Measurements from ENCODE around the gene TPST1.

The TPST1 gene

DNA sequence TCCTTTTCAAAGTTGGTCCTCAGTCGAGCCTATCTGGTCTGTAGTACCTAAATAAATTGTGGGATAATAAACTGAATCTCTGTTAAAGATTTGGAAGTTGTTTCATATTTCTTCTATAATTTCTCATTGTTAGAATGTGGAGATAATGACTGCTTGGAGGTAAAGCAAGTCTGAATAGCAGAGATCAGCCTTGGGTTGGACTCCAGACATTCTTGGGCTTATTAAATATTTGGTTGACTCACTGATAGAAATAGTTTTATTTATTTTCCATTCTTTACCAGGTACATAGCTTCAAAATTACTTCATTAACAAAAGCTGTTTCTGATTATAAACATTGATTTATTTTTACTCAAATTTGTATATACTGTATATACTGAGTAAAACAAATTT lies 34.3 kb downstream of the TPST1 start:
- no peak for DNase-seq

DNA sequence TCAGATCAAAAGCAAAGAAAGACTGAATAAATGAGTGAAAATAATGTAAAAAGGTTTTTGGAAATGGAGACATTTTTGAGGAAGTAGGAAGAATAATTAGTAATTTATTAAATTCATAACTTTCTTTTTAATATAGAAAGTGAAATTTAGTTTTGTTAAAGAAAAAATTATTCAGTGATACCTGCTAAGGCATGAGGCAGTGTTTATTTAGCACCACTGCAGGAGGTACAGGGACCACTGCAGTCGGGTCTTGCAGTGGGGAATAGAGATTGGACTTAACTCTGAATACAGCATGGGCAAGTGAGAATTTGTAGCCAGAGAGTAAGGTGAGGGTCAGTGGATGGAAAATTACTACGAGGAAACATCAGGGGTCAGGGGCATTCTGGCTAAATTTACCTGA lies 39.9 kb downstream of the TPST1 start:
- no peak for DNase-seq

DNA sequence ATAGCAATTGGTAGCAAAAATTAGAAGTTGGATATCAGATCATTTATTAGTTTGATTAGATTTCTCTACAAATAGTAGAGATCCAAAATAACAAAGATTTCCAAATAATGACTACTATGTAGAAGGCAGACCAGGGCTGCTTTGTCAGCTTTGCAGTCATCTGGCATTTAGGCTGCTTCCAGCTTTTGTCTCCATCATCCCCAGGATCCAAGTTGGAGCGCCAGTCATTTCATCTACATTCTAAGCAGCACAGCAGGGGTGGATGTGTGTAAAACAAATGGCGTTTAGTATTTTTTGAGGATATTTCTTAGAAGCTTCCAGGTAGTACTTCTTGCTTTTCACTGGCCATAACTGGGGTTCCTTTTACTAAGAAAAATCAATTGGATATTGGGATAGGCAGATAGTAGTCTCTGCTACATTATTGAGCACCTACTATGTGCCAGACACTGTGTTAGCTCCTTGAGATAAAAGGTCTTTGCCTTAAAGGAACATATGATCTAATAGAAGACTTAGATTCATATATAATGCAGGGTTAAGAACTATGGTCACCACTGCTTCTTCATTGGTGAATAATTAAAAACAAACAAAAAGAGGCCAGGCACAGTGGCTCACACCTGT lies 41.5 kb downstream of the TPST1 start:
- no peak for DNase-seq

DNA sequence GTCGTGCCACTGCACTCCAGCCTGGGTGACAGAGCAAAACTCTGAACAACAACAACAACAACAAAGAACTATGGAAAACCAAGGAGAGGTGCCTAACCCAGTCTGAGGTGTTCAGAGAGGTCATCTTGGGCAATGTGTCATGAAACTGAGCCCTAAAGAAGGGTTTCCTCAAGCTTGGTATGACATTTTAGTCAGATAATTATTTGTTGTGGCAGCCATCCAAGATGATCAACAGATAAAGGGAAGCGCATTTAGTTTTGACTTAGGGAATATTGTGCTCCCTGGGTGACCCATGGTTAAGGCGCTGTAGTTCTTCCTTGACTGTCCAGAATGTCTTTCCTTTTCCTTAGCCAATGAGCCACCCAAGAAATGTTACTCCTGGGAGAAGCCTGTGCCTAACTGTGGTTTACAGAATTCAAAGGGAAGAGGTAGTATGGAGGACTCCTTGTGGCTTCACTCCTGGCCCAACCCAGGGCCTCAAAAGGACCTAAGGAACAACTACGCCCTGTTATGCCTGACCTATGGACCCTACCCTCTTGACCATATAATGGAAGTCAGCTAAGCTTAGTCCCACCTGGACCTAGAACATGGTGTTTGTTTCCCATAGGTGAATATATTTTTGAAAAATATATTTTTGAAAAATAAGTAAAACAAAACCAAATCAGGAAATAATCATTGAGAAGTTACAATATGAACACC lies 42.4 kb downstream of the TPST1 start:
- no peak for DNase-seq

DNA sequence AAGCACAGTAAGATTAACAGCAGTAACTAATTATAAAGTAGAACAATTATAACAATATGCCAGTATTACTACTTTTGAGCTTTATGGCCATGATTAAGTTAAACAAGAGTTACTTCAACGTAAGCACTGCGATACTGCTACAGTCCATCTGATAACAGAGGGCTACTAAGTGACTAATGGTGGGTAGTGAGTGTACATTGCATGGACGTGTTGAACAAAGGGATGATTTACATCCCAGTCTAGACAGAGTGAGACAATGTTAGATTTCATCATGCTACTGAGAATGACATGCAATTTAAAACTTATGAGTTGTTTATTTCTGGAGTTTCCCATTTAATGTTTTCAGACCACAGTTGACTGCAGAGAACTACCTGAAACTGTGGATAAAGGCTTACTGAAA lies 45.6 kb downstream of the TPST1 start:
- DNase-seq: no peak

DNA sequence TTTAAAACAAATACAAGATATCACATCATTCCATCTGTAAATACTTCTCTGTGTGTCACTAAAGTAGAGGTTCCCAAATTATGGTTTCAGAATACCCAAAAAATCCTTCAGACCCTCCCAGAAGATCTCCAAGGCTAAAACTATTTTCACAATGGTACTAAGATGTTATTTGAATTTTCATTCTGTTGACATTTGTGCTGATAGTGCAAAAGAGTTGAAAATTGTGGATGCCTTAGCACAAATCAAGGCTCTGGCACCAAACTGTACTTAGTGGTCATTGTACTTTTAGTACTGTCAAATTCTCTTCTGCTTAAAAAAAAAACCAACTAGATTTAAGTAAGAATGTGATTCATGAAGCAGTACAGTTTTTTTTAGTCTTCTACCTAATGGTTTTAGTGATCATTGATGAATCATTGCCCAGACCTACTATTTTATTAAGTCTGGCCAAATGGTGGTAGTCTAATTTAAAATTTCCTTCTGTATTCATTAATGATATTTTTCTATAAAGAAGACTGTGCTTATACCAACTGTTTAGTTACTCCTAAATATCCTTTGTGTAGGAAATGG lies 50.5 kb downstream of the TPST1 start:
- no peak for DNase-seq

DNA sequence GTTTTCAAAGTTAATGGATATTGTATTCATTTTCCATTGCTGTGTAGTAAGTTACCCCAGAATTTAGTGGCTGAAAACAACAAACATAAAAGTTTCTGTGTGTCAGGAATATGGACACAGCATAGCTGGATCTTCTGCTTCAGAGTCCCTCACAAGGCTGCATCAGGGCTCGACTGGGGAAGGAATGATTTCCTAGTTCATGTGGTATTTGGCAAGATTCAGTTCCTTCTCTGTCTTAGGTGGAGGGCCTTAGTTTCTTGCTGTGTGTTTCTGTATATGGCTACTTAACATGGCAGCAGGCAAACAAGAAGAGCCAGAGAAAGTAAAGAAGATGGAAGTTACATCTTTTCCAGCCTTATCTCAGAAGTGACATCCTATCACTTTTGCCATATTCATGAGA lies 51.1 kb downstream of the TPST1 start:
- DNase-seq: no peak

DNA sequence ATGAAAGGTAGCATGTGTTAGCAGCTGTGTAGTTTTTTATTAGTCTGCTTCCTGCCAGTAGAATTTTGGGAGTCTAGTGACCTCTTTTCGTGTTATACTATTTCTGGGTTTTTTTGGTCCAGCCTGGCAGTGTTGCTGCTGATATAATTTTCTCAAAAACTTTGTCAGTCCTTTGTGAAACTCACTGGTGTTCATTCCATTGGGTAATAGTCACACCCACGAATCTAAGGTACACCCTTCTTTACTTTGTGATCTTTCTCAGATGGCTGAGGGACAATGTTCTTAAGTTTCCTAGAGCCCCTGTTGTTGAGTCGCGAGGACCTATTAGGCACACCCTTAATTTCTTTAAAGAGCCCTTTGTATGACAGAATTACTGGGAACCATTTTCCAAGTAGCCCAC lies 52.3 kb downstream of the TPST1 start:
- DNase-seq: no peak

DNA sequence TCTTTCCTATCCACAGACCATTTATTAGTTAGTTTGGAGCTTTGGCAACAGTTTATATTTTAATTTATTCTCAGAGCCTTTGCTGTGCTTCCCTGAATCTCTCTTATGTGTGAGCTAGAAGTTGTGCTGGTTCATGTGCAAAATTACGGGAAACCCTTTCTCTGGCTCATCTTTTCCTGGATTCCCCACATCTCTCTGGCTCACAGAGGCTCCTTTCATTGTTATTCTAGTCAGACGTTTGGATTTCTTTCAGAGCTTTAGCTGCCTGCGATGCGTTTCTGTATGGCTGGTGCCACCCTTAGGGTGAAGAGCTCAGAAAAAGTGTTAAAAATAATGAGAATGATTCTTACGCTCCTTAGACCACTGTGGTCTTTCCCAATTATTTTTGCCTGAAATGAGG lies 53.3 kb downstream of the TPST1 start:
- DNase-seq: no peak

DNA sequence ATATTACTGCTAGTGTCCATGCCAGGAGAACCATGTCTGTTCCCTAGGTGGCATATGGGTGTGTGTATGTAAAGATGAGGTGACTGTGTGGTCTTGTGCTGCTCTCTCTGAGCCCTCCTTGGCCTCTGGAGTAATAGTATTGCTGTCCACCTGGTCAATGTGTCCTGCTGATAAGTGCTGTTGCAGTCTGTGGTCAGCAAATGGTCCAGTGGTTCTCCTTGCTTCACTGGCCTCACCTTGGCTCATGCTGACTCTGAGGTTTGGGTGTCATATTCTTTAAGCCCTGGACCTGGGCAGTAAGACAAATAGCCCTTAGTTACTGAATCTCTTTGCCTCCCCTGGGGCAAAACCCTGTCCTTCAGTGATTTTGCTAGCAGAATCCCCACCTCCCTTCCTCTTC lies 56.8 kb downstream of the TPST1 start:
- DNase-seq: no peak

DNA sequence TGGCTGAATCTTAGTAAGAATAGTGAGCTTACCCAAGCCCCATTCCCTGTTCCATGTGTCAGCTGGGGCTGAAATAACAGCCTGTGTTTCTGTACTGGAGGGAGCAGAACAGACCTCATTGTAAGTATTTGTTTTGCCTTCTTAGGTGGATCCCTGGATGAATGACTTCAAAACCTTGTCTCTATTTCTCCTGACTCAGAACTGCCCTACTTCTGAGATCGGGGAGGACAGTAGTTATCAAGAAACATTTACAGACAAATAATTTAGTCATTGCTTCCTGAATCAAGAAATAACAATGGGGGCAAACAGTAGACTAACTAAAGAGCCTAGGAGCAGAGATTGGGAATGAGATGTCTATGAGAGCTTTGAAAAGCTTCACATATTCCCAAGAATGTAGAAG lies 58.8 kb downstream of the TPST1 start:
- no peak for DNase-seq

DNA sequence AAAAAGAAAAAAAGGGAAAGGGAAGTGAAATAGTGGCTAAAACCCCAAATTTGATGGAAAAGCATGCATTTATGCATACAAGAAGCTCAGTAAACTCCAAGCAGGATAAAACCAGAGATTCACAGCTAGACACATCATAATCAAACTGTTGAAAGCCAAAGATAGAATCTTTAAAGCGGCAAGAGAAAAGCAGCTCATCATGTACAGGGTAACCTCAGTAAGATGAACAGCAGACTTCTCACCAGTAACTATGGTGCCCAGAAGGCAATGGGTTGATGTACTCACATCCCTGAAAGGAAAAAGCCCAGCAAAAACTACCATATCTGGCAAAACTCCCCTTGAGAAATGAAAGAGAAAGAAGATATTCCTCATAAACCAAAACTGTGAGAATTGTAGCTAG lies 60.4 kb downstream of the TPST1 start:
- DNase-seq: no peak

DNA sequence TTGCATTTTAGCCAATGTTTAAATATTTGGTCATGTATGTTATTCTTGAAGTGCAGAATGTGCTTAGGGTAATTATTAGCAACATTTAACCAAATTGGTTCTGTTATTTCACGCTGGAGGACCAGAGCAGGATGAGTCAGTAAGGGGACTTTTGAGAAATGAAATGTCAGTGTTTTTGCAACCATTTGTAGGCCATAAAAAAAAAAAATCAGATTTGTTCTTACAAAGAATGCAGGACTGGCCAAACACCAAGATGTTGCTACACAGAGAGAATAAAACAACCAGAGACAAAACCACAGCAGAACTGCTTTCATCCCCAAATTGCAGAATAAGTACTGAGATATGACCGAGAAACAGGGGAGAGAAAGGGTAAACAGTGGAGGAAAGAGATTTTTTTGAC lies 62.1 kb downstream of the TPST1 start:
- no peak for DNase-seq

DNA sequence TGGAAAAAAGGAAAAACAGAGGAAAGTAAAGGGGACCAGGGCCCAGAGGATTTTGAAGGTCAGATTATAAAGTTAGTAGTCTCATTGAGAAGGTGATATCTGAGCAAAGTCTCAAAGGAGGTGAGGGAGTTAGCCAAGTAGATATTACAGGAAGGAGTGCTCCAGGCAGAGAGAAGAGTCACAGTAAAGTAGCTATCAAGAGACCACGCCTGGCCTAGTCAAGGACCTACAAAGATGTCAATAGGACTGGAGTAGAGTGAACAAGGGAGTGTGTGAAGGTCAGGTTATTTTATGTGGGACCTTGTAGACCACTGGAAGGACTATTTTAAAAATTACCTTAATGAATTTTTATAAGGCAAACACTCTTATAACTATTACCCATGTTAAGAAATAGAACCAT lies 64.8 kb downstream of the TPST1 start:
- DNase-seq: no peak

DNA sequence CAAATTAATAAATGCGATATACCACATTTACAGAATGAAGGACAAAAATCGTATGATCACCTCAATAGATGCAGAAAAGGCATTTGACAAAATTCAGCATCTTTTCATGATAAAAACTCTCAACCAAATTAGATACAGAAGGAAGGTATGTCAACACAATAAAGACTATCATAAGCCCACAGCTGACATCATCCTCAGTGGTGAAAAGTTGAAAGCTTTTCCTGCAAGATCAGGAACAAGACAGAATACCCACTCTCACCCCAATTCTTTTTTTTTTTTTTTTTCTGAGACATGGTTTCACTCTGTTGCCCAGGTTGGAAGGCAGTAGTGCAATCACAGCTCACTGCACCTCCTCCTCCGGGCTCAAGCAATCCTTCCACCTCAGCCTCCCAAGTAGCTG lies 67.2 kb downstream of the TPST1 start:
- no peak for DNase-seq

DNA sequence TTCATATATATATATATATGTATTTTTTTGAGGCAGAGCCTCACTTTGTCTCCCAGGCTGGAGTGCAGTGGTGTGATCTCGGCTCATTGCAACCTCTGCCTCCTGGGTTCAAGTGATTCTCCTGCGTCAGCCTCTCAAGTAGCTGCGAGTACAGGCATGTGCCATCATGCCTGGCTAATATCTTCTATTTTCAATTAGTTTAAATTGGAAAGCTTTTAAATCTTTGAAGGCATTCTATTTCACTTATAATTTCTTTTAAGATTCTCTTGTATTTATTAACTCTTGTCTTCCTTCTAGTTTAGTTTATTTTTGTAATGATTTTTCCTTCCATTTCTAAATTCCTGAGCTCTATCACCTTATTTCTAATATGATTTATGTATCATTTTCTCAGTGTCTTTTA lies 71.2 kb downstream of the TPST1 start:
- no peak for DNase-seq

DNA sequence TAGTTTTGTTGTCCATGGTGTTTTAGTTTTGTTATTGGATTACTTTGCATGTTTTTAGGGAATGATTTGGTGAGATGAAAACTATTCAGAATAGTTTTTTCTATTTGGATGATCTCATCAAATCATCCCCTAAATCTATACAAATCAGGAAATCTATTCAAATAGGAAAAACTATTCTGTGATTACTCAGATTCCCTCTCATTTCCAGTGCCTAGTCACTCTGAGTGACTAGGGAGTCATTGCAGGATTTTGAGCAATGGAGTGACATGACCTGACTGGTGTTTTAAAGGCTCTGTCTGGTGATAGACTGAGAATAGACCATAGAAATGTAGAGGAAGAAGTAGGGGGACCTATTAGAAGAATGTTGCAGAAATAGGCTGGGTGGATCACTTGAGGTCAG lies 72.4 kb downstream of the TPST1 start:
- DNase-seq: no peak

DNA sequence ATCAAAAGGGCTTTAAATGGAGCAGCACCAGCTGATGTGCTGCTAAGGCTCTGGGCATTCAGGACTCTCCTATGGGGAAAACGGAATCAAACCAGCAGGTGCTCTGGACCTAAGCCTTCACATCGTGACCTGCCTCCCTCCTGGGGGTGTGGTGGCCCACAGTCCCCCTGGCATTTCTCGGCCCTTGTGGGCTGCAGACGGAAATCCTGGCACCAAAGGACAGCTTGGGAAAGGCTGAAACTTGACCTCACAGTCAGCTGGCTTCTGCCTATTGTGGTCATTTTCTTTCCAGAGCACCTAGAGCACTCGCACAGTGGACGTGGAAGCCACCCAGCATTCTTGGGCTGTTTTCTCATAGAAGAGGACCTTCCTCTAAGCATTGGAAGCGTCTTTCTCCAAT lies 74.8 kb downstream of the TPST1 start:
- no peak for DNase-seq

DNA sequence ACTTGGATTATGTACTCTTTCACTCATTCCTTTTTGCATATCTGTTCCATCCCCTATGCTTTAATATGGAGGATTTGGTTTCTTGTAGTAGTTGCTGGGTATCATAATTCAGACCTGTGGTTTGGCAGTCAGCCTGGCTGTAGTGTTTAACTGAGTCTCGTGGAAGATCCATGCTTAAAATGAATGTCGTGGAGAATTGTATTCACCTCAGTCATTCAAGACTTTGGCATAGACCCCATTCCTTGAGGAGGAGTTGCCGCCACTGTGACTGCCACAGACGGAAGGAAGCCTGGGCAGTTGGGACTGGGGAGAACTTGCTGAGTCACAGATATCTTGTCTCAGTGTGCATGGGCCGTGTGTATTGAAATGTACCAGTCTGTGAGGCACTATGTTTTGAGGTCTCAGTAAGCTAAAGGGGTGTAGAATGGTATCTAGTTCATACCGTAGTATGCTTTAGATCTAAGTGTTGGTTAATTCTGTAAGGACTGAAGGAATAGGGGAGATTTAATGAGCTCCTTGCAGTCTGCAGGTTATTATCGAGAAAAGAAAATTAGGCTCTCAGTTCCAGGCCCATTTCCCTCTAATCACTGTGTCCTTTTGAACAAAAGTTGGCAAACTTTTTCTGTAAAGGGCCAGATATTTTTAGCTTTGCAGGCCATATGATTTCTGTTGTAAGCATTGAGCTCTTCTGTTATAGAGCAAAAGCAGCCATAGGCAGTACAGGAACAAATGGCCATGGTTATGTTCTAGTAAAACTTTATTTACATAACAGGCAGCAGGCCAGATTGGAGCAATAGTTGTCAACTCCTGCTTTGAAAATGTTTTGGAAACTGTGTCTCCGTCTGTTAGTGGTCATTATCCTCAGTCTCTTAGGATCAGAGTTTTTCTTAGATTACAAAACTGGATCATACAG lies 76.8 kb downstream of the TPST1 start:
- no peak for DNase-seq

DNA sequence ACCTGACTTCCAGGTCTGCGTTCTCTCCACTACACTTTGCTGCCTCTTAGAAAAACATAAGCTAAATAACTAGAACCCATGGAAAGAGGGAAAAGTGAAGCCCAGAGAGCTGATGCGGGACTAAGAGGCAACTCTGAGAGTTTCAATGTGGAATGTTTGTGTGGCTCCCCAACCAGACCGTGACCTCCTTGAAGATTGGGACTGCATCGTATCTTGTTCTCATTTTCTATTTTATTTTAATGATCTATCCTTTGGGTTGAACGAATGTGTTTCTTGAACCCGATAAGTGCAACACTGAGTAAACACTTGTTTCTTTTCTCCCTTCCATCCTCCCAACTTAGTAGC lies 77.4 kb downstream of the TPST1 start:
- no peak for DNase-seq

DNA sequence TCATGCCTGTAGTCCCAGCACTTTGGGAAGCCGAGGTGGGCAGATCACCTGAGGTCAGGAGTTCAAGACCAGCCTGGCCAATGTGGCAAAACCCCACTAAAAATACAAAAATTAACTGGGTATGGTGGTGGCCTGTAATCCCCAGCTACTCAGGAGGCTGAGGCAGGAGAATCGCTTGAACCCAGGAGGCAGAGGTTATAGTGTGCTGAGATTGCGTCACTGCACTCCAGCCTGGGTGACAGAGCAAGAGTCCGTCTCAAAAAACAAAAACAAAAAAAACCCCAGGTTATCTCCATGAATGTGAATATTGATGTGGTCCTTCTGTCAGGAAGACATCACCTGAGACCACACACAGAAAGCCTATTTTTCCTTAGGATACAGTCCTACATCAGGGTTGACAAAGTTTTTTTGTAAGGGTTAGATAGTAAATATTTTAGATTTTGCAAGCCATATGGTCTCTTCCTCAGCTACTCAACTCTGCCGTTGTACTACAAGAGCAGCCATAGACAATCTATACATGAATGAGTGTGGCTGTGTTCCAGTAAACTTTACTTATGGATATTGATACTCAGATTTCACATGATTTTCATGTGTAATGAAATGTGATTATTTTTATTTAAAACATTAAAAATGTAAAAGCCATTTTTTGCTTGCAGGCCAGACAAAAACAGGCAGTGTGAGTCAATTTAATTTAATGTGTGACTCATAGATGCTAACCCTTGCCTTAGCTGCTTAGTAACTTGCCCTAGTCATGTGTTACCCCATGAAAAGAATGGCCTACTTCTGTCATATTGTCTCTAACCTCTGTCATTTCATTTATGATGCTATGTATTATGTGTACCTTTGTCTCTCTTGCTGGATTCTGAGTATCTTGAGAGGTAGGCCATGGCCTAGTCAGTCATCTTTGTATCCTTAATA lies 78.1 kb downstream of the TPST1 start:
- no peak for DNase-seq

DNA sequence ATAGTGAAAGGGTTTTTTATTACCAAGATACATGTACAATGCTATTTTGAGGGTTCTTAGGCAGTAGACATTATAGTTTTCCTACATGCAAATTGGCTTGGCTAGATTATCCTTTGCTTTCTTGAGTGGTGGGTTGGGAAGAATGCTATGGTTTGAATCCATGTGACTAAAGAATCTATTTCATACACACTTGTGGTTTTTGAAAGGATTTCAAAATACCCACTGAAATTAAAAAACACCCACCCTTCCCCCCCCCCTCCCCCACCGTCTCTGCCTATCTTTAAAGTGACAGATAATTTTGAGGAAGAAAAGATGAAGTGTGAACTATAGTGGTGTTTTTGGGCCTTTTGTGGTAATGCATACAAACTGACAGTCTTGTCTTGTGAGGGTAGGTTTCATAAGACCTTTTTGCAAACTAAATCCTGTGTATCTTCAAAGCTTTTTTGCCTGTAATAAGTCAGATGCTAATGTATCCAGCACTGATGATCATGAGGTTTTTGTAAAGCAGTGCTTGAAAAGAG lies 90.9 kb downstream of the TPST1 start:
- DNase-seq: no peak

DNA sequence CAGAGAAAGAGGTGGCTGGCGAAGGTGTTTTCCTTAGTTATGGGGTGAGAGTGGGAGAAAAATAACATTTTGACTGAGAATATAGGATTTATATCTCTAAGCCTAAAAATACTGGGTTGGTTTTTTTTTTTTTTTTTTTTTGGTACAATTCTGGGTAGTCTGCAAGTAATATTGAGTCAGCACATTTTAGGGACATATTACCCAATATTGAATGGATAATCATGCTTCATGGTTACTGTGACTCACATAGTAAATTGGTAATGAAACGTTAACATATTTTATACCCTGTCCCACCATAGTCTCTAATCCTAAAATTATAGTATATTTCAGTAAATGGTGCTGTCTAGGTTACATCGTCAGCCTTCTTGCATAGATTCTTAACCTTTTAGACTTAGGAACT lies 91.4 kb downstream of the TPST1 start:
- no peak for DNase-seq

Measured in NCI-H524 (cell line).